Stomach (tissue), 4 donors: ENCODE results near the gene MYOM1.

Experiments
- EP300 ChIP-seq: sonication (generic); formaldehyde crosslinking; IDR thresholded peaks from one replicate; pipeline ENCODE4 v1.6.1; 2017; ENCODE audit warnings: antibody characterized with exemption
- POLR2A ChIP-seq, 4 donors: fragments of 450-650 bp; IDR thresholded peaks; one replicate each; pipeline ENCODE4 v1.6.1; 2016; ENCODE audit warnings: antibody characterized with exemption in 4 of 4, control low read depth in 2 of 4, mild to moderate bottlenecking in 1 of 4, moderate library complexity in 1 of 4
- POLR2AphosphoS5 ChIP-seq, 3 donors: sonication (generic); formaldehyde crosslinking; IDR thresholded peaks; one replicate each; pipeline ENCODE4 v1.6.1; 2016; ENCODE audit warnings: antibody characterized with exemption in 3 of 3
- TF ChIP-seq, protein P1 (sequence below), 7 experiments: fragments of 450-650 bp in 4 of 7; fragments of 200-600 bp in 3 of 7; sonication (generic) in 3 of 7; IDR thresholded peaks; one replicate each; pipeline ENCODE4 v1.5.1; 2016 to 2019; ENCODE audit warnings: antibody characterized with exemption in 7 of 7, control low read depth in 2 of 7, mild to moderate bottlenecking in 1 of 7

DNA sequence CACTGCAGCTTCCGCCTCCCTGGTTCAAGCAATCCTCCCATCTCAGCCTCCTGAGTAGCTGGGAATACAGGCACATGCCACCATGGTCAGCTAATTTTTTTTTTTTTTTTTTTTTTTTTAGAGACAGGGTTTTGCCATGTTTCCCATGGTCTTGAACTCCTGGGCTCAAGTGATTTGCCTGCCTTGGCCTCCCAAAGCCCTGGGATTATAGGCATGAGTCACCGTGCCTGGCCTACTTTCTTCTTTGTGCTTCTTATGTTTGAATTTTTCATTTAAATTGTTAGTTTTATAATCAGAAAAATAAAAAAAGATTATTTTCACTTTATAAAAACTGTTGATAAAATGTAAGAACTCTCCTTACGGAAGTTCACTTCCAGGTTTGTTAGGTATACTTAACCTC, 105.3 kb downstream of the MYOM1 start:
- TF ChIP-seq, protein P1, sequence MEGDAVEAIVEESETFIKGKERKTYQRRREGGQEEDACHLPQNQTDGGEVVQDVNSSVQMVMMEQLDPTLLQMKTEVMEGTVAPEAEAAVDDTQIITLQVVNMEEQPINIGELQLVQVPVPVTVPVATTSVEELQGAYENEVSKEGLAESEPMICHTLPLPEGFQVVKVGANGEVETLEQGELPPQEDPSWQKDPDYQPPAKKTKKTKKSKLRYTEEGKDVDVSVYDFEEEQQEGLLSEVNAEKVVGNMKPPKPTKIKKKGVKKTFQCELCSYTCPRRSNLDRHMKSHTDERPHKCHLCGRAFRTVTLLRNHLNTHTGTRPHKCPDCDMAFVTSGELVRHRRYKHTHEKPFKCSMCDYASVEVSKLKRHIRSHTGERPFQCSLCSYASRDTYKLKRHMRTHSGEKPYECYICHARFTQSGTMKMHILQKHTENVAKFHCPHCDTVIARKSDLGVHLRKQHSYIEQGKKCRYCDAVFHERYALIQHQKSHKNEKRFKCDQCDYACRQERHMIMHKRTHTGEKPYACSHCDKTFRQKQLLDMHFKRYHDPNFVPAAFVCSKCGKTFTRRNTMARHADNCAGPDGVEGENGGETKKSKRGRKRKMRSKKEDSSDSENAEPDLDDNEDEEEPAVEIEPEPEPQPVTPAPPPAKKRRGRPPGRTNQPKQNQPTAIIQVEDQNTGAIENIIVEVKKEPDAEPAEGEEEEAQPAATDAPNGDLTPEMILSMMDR (IDR thresholded peaks at IDR 0.05), result no peak
- no peak for TF ChIP-seq EP300
- no peak for TF ChIP-seq POLR2A (IDR thresholded peaks at IDR 0.05)
- TF ChIP-seq POLR2AphosphoS5 (IDR thresholded peaks at IDR 0.05), result no peak
